ENCODE measurements around the gene DDX6. TPM values are rescaled to one million over a fixed set of nuclear protein-coding genes. Genes with fewer than 3 reads are reported as not detected.

Gene DDX6
- polyA plus RNA-seq (2013), result 102 and 104 TPM in 2 replicates

GRCh38 chr11:118791111-118791960 is at the start of gene DDX6:
Gene DDX6, minus strand, starts transcription at chr11:118791164. Its CDS starts 4,913 bp downstream, at chr11:118786251.
- H3K36me3 ChIP-seq (ENCODE audit: control insufficient read depth in 1 of 2, insufficient read depth in 2 of 2, low read length in 2 of 2), result peaks cover 0 to 5% of the 10 kb centered on the region in 2 experiments
- H3K23ac ChIP-seq (ENCODE audit: low read length), result peak within 1 kb of the TSS; percentile 82
- peak within 1 kb of the TSS; percentile 100 for H4K8ac ChIP-seq (ENCODE audit: low read depth, low read length)
- peak within 1 kb of the TSS; percentile 100 for H3K18ac ChIP-seq (ENCODE audit: low read length)
- H3K4me1 ChIP-seq (ENCODE audit: control insufficient read depth in 1 of 2, insufficient read depth in 2 of 2, low read length in 2 of 2), result peaks cover 3 to 6% of the 10 kb centered on the region in 2 experiments
- peak within 1 kb of the TSS; percentile 97 for H4K12ac ChIP-seq (ENCODE audit: low read depth, low read length)
- peak within 1 kb of the TSS; percentile 98 for H4K91ac ChIP-seq (ENCODE audit: low read depth, low read length)
- H3K4ac ChIP-seq (ENCODE audit: low read depth, low read length), result peak within 1 kb of the TSS; percentile 99
- peak within 1 kb of the TSS; percentile 90 for H3K4me3 ChIP-seq (ENCODE audit: low read depth, low read length)
- H2BK120ac ChIP-seq (ENCODE audit: insufficient read depth, low read length, poor library complexity), result peak within 1 kb of the TSS; percentile 100
- peak within 1 kb of the TSS; percentile 99 for H3K27ac ChIP-seq (ENCODE audit: low read depth, low read length)
- DNase-seq, result peak; percentile 85 to 86
- peak within 1 kb of the TSS; percentile 100 for H3K9ac ChIP-seq (ENCODE audit: low read length)
- H2BK12ac ChIP-seq (ENCODE audit: low read length), result peak within 1 kb of the TSS; percentile 66
- H2AK5ac ChIP-seq (ENCODE audit: low read length), result peak within 1 kb of the TSS; percentile 100
- H3K9me3 ChIP-seq (ENCODE audit: insufficient read depth, low read depth, low read length), result no peaks in the 10 kb centered on the region
- peaks cover 27% of the 10 kb centered on the region for H3K79me1 ChIP-seq (ENCODE audit: low read length)
- H2BK5ac ChIP-seq (ENCODE audit: low read depth, low read length, poor library complexity), result peak within 1 kb of the TSS; percentile 96
- WGBS (ENCODE audit: extremely low coverage, insufficient coverage, insufficient read length), result no CpG with 5 or more reads among the region's 81 CpGs
- peak within 1 kb of the TSS; percentile 96 for H2AFZ ChIP-seq (ENCODE audit: insufficient read depth, low read length, poor library complexity)
- H3K79me2 ChIP-seq (ENCODE audit: control insufficient read depth, insufficient read depth, low read length, poor library complexity), result peaks cover 43% of the 10 kb centered on the region
- H3K4me2 ChIP-seq (ENCODE audit: low read length), result peak within 1 kb of the TSS; percentile 89
- H3K27me3 ChIP-seq (ENCODE audit: insufficient read depth, low read length), result no peaks in the 10 kb centered on the region
- peak within 1 kb of the TSS; percentile 100 for H3K14ac ChIP-seq (ENCODE audit: low read length)

DNA sequence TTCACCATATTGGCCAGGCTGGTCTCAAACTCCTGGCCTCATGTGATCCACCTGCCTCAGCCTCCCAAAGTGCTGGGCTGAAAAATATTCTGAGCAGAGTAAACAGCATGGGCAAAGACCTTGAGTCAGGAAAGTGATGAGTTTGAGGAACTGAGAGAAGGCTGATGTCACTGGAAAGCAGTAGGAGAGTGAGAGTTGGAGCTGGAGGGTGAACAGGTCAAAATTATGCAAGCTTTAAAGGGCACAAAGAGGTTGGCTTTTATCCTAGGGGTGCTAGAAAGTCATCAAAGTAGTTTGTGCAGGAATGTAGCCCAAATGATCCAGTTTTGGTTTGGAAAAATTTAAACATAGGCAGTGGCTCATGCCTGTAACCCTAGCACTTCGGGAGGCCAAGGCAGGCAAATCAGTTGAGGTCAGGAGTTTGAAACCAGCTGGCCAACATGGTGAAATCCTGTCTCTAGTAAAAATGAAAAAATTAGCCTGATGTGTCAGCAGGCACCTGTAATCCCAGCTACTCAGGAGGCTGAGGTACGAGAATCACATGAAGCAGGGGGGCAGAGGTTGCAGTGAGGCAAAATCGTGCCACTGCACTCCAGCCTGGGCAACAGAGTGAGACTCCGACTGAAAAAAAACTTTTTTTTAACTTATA is 48.1 kb upstream of the DDX6 start:
- Histone ChIP-seq H3K18ac (ENCODE audit: low read length) (no peak overlapping the region), H3K36me3 (ENCODE audit: control insufficient read depth in 1 of 2, insufficient read depth in 2 of 2, low read length in 2 of 2) (no peaks in the 10 kb centered on the region), H4K8ac (ENCODE audit: low read depth, low read length) (no peak overlapping the region), H3K27ac (ENCODE audit: low read depth, low read length) (no peak overlapping the region), H2AK5ac (ENCODE audit: low read length) (no peak overlapping the region), H2BK5ac (ENCODE audit: low read depth, low read length, poor library complexity) (no peak overlapping the region), H3K4me3 (ENCODE audit: low read depth, low read length) (no peak overlapping the region), H3K4me2 (ENCODE audit: low read length) (no peak overlapping the region), H3K79me2 (ENCODE audit: control insufficient read depth, insufficient read depth, low read length, poor library complexity) (no peaks in the 10 kb centered on the region), H3K4ac (ENCODE audit: low read depth, low read length) (no peak overlapping the region), H3K79me1 (ENCODE audit: low read length) (no peaks in the 10 kb centered on the region), H3K27me3 (ENCODE audit: insufficient read depth, low read length) (no peaks in the 10 kb centered on the region), H3K4me1 (ENCODE audit: control insufficient read depth in 1 of 2, insufficient read depth in 2 of 2, low read length in 2 of 2) (no peaks in the 10 kb centered on the region), H3K23ac (ENCODE audit: low read length) (no peak overlapping the region), H2BK12ac (ENCODE audit: low read length) (no peak overlapping the region), H3K14ac (ENCODE audit: low read length) (no peak overlapping the region), H2AFZ (ENCODE audit: insufficient read depth, low read length, poor library complexity) (no peak overlapping the region), H2BK120ac (ENCODE audit: insufficient read depth, low read length, poor library complexity) (no peak overlapping the region), H3K9ac (ENCODE audit: low read length) (no peak overlapping the region), H3K9me3 (ENCODE audit: insufficient read depth, low read depth, low read length) (no peaks in the 10 kb centered on the region), H4K91ac (ENCODE audit: low read depth, low read length) (no peak overlapping the region), H4K12ac (ENCODE audit: low read depth, low read length) (no peak overlapping the region)
- no peak for DNase-seq
- no CpG with 5 or more reads among the region's 4 CpGs for WGBS (ENCODE audit: extremely low coverage, insufficient coverage, insufficient read length)

DNA sequence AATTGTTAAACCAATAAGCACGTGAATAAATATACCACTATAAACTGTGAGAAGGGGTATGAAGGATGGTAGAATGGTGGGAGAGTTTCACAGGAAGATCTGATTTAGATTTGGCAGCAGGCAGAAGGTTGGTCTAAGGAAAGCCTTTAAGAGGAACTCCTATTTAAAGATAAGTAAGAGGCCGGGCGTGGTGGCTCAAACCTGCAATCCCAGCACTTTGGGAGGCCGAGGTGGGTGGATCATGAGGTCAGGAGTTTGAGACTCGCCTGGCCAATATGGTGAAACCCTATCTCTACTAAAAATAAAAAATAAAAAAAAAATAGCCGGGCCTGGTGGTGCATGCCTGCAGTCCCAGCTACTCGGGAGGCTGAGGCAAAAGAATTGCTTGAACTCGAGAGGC is 46.9 kb upstream of the DDX6 start:
- no peak overlapping the region for H2AK5ac ChIP-seq (ENCODE audit: low read length)
- WGBS (ENCODE audit: extremely low coverage, insufficient coverage, insufficient read length), result no CpG with 5 or more reads among the region's 8 CpGs
- H3K4ac ChIP-seq (ENCODE audit: low read depth, low read length), result no peak overlapping the region
- no peak overlapping the region for H4K91ac ChIP-seq (ENCODE audit: low read depth, low read length)
- H2BK5ac ChIP-seq (ENCODE audit: low read depth, low read length, poor library complexity), result no peak overlapping the region
- no peak overlapping the region for H3K18ac ChIP-seq (ENCODE audit: low read length)
- H2AFZ ChIP-seq (ENCODE audit: insufficient read depth, low read length, poor library complexity), result no peak overlapping the region
- H2BK120ac ChIP-seq (ENCODE audit: insufficient read depth, low read length, poor library complexity), result no peak overlapping the region
- no peak overlapping the region for H3K4me3 ChIP-seq (ENCODE audit: low read depth, low read length)
- no peak overlapping the region for H3K27ac ChIP-seq (ENCODE audit: low read depth, low read length)
- H3K9me3 ChIP-seq (ENCODE audit: insufficient read depth, low read depth, low read length), result no peaks in the 10 kb centered on the region
- DNase-seq, result no peak
- H4K8ac ChIP-seq (ENCODE audit: low read depth, low read length), result no peak overlapping the region
- H3K27me3 ChIP-seq (ENCODE audit: insufficient read depth, low read length), result no peaks in the 10 kb centered on the region
- no peak overlapping the region for H2BK12ac ChIP-seq (ENCODE audit: low read length)
- no peak overlapping the region for H3K14ac ChIP-seq (ENCODE audit: low read length)
- H3K79me2 ChIP-seq (ENCODE audit: control insufficient read depth, insufficient read depth, low read length, poor library complexity), result no peaks in the 10 kb centered on the region
- H3K23ac ChIP-seq (ENCODE audit: low read length), result no peak overlapping the region
- H3K79me1 ChIP-seq (ENCODE audit: low read length), result no peaks in the 10 kb centered on the region
- no peak overlapping the region for H4K12ac ChIP-seq (ENCODE audit: low read depth, low read length)
- no peak overlapping the region for H3K4me2 ChIP-seq (ENCODE audit: low read length)
- no peak overlapping the region for H3K9ac ChIP-seq (ENCODE audit: low read length)
- no peaks in the 10 kb centered on the region for H3K36me3 ChIP-seq (ENCODE audit: control insufficient read depth in 1 of 2, insufficient read depth in 2 of 2, low read length in 2 of 2)
- H3K4me1 ChIP-seq (ENCODE audit: control insufficient read depth in 1 of 2, insufficient read depth in 2 of 2, low read length in 2 of 2), result no peaks in the 10 kb centered on the region

- Histone ChIP-seq H3K27me3 (ENCODE audit: insufficient read depth, low read length) (no peaks in the 10 kb centered on the region), H2AK5ac (ENCODE audit: low read length) (no peak overlapping the region), H3K9me3 (ENCODE audit: insufficient read depth, low read depth, low read length) (no peaks in the 10 kb centered on the region), H3K79me1 (ENCODE audit: low read length) (no peaks in the 10 kb centered on the region), H3K79me2 (ENCODE audit: control insufficient read depth, insufficient read depth, low read length, poor library complexity) (no peaks in the 10 kb centered on the region), H3K27ac (ENCODE audit: low read depth, low read length) (no peak overlapping the region), H3K4me1 (ENCODE audit: control insufficient read depth in 1 of 2, insufficient read depth in 2 of 2, low read length in 2 of 2) (no peaks in the 10 kb centered on the region), H3K4ac (ENCODE audit: low read depth, low read length) (no peak overlapping the region), H4K12ac (ENCODE audit: low read depth, low read length) (no peak overlapping the region), H2BK12ac (ENCODE audit: low read length) (no peak overlapping the region), H3K4me2 (ENCODE audit: low read length) (no peak overlapping the region), H3K14ac (ENCODE audit: low read length) (no peak overlapping the region), H4K91ac (ENCODE audit: low read depth, low read length) (no peak overlapping the region), H3K36me3 (ENCODE audit: control insufficient read depth in 1 of 2, insufficient read depth in 2 of 2, low read length in 2 of 2) (no peaks in the 10 kb centered on the region), H4K8ac (ENCODE audit: low read depth, low read length) (no peak overlapping the region), H3K18ac (ENCODE audit: low read length) (no peak overlapping the region), H2BK120ac (ENCODE audit: insufficient read depth, low read length, poor library complexity) (no peak overlapping the region), H3K23ac (ENCODE audit: low read length) (no peak overlapping the region), H2BK5ac (ENCODE audit: low read depth, low read length, poor library complexity) (no peak overlapping the region), H3K4me3 (ENCODE audit: low read depth, low read length) (no peak overlapping the region), H2AFZ (ENCODE audit: insufficient read depth, low read length, poor library complexity) (no peak overlapping the region), H3K9ac (ENCODE audit: low read length) (no peak overlapping the region)
- DNase-seq, result peak in 1 of 2 donors; percentile 5
- WGBS (ENCODE audit: extremely low coverage, insufficient coverage, insufficient read length), result 100% methylated on average over 1 of the region's 6 CpGs
Observed at GRCh38 chr11:118834427-118835028, 43.6 kb upstream of the DDX6 start.
